ENCODE results near the gene CAMK2D.
"Not testable (repeated sequence)": the region's sequence is repeated elsewhere in the genome, so short reads cannot be mapped to it uniquely, and the experiment has no call there.

CAMK2D gene

DNA sequence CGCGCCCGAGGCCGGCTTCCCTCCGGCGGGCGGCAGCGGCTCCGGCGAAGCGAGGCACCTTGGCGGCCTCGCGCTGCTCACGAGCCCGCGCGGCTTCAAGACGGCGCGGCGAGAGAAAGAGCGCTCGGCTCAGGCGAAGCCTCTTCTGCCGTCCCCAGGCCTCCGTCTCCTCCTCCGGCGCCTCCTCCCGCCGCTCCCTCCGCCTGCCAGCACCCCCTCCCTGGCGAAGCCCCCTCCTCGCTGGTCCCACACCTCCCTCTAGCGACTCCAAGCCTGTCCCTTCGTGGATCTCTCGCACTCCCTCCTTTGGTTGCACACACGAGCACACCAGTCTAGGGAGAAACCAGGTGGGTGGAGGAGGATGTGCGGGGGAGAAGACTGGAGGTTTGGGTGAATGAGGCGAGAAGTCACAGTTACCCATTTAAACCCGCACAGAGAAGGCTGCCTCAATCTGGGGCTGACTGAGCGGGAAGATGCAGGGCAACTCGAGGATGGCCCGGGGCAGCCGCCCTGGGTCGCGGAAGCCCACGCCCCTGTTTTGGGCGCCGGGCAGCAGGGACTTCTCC is at the start of gene CAMK2D:
CAMK2D (minus strand) TSS at position 119 of the 566 bp plus-strand sequence. CDS start 670 bp downstream, outside the sequence.
- TF ChIP-seq, protein P1, sequence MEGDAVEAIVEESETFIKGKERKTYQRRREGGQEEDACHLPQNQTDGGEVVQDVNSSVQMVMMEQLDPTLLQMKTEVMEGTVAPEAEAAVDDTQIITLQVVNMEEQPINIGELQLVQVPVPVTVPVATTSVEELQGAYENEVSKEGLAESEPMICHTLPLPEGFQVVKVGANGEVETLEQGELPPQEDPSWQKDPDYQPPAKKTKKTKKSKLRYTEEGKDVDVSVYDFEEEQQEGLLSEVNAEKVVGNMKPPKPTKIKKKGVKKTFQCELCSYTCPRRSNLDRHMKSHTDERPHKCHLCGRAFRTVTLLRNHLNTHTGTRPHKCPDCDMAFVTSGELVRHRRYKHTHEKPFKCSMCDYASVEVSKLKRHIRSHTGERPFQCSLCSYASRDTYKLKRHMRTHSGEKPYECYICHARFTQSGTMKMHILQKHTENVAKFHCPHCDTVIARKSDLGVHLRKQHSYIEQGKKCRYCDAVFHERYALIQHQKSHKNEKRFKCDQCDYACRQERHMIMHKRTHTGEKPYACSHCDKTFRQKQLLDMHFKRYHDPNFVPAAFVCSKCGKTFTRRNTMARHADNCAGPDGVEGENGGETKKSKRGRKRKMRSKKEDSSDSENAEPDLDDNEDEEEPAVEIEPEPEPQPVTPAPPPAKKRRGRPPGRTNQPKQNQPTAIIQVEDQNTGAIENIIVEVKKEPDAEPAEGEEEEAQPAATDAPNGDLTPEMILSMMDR (IDR thresholded peaks at IDR 0.05; ENCODE audit: insufficient read depth, low read depth, low read length, missing control alignments), result peak; percentile 49
- H3K4me3 ChIP-seq (ENCODE audit: low read depth, low read length), result peak within 1 kb of the TSS; percentile 94
- DNase-seq (ENCODE audit: low read depth), result peak; percentile 92

DNA sequence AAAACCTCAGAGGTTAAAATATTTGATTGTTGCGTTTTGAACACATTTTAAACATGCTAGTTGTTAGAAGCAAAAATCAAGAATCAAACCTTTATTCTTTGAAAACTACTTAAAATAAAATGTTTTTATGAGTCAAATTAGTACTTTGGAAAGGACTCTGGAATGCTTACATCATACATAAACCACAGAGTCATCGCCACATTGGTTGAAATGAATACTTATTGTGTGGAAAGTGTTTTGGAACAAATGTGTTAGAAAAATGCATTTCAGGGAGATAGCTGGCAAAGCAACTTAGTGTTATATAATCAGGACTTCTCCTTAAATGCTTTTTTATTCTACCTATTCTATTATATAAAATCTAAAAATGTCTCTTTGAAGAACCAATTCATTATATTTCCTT is 49.4 kb upstream of the CAMK2D start:
- TF ChIP-seq, protein P1 (IDR thresholded peaks at IDR 0.05; ENCODE audit: insufficient read depth, low read depth, low read length, missing control alignments), result no peak
- no peak for DNase-seq (ENCODE audit: low read depth)
- H3K4me3 ChIP-seq (ENCODE audit: low read depth, low read length), result no peak overlapping the region

DNA sequence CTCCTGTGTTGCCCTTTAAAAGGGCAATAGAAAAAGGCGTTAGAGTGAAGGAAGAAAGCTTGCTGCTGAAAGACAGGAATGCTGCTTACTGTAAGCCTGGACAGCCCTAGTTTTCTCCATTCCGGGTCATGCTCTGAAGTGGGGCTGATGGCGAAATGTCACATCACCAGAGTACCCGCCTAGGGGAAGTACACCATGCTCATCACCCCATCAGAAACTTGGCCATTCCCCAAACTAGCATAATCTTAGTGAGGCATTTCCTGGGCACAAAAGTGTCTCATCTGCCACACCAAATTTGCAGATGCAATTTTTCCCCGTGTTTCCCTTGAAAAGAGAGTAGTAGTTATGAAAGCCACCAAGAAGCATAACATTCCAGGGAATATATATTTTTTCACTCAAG is 47.8 kb upstream of the CAMK2D start:
- no peak overlapping the region for H3K4me3 ChIP-seq (ENCODE audit: low read depth, low read length)
- TF ChIP-seq, protein P1 (IDR thresholded peaks at IDR 0.05; ENCODE audit: insufficient read depth, low read depth, low read length, missing control alignments), result no peak
- no peak for DNase-seq (ENCODE audit: low read depth)

DNA sequence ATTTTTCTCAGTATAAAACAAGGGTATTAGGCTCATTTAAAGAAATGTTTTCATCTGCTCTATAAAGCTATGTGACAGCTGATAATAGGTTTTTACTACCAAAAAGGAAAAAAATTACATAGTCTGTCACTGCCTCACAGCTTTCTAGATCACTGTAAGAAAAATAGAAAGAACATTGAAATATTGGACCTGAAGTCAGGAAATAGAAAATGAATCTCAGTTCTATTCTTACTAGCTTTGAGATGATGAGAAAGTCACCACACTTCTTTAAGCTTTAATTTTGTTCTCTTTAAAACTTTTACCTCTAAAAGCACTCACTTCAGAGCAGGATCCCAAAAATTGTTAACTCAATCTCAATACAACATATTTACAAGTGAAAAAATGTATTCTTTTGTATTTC is 45.3 kb upstream of the CAMK2D start:
- TF ChIP-seq, protein P1 (IDR thresholded peaks at IDR 0.05; ENCODE audit: insufficient read depth, low read depth, low read length, missing control alignments), result no peak
- DNase-seq (ENCODE audit: low read depth), result no peak
- H3K4me3 ChIP-seq (ENCODE audit: low read depth, low read length), result no peak overlapping the region

DNA sequence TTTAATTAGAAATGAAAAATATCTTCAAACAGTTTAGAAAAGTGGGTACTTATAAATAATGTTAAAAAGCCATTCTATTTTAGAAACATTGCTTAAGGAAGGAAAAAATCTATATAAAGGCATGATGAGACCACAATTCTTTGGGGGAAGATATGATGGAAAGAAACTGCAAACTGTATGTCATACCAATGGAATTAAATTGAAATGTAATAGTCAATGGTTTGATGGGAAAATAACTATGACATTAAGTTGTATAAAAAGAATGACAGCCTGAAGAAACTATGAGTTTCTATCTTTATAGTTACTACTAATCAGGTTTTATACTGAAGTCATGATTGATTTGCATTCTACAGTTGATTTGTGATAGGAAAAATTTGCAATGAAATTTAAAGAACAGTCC is 40.3 kb upstream of the CAMK2D start:
- no peak overlapping the region for H3K4me3 ChIP-seq (ENCODE audit: low read depth, low read length)
- TF ChIP-seq, protein P1 (IDR thresholded peaks at IDR 0.05; ENCODE audit: insufficient read depth, low read depth, low read length, missing control alignments), result no peak
- no peak for DNase-seq (ENCODE audit: low read depth)

DNA sequence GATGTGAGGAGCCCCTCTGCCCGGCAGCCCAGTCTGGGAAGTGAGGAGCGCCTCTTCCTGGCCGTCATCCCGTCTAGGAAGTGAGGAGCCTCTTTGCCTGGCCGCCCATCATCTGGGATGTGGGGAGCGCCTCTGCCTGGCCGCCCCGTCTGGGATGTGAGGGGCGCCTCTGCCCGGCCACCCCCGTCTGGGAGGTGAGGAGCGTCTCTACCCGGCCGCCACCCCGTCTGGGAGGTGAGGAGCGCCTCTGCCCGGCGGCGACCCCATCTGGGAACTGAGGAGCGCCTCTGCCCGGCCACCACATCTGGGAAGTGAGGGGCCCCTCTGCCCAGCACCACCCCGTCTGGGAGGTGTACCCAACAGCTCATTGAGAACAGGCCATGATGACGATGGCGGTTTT is 34.8 kb upstream of the CAMK2D start:
- not testable (repeated sequence) for DNase-seq (ENCODE audit: low read depth); H3K4me3 ChIP-seq (ENCODE audit: low read depth, low read length)

DNA sequence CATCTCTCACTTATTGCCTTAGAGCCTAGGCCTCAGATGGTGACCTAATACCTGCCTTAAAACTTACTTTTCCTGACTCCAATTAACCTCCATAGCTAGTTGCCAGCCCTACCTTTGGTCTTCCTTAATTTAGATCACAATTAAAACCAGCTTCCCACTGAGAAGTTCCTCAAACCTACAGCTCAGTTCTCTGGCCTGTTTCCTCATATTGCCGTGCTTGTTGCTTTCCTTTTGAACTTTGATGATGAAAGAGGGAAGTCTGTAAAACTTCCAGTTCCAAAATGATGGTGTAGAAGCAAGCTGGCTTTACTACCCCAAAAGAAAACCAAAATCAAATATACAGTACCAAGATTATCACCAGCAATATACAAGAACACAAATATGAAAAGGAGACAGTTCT is 28.9 kb upstream of the CAMK2D start:
- H3K4me3 ChIP-seq (ENCODE audit: low read depth, low read length), result no peak overlapping the region
- TF ChIP-seq, protein P1 (IDR thresholded peaks at IDR 0.05; ENCODE audit: insufficient read depth, low read depth, low read length, missing control alignments), result no peak
- no peak for DNase-seq (ENCODE audit: low read depth)

Measured in GM12865 (cell line).